Peyer's patch (tissue), 4 donors: ENCODE data around the gene B3GLCT. TPM values are rescaled to one million over a fixed set of nuclear protein-coding genes. Genes with fewer than 3 reads are reported as not detected.

ENCODE experiments used
- DNase-seq, 3 donors: peaks; one replicate each; pipeline ENCODE4 v3.0.0-alpha.2; 2017 to 2019
- H3K27ac ChIP-seq, 4 donors: fragments of 200-600 bp; sonication (generic); one replicate each; pipeline ENCODE4 v1.5.1; 2016 to 2019
- H3K27me3 ChIP-seq, 2 donors: fragments of 200-600 bp; sonication (generic); one replicate each; pipeline ENCODE4 v1.5.1; 2019
- H3K36me3 ChIP-seq, 3 donors: fragments of 200-600 bp; sonication (generic); one replicate each; pipeline ENCODE4 v1.5.1; 2016 to 2019
- H3K4me1 ChIP-seq, 4 donors: fragments of 200-600 bp; sonication (generic); one replicate each; pipeline ENCODE4 v1.5.1; 2016 to 2019
- H3K4me3 ChIP-seq, 4 donors: fragments of 200-600 bp; sonication (generic); 1 replicate in 3 of 4; 2 replicates in 1 of 4; pipeline ENCODE4 v1.5.1; 2016 to 2019; ENCODE audit warnings: mild to moderate bottlenecking in 1 of 4
- H3K9me3 ChIP-seq, 4 donors: fragments of 200-600 bp; sonication (generic); one replicate each; pipeline ENCODE4 v1.5.1; 2016 to 2019; ENCODE audit warnings: mild to moderate bottlenecking in 1 of 4
- POLR2A ChIP-seq, 2 donors: fragments of 450-650 bp; IDR thresholded peaks; one replicate each; pipeline ENCODE4 v1.5.1; 2017; ENCODE audit warnings: antibody characterized with exemption in 2 of 2, mild to moderate bottlenecking in 2 of 2, moderate library complexity in 2 of 2
- total RNA-seq, 4 donors: library from RNA; depleted of rRNA; stranded (reverse); fragments of >200 nt; gene quantifications; one replicate each; pipeline ENCODE4 v1.1.0, GENCODE V29; 2016
- TF ChIP-seq, protein P1 (sequence below), 6 experiments: fragments of 450-650 bp in 4 of 6; fragments of 200-600 bp in 2 of 6; sonication (generic) in 1 of 6; IDR thresholded peaks; one replicate each; pipeline ENCODE4 v1.5.1; 2017 to 2019; ENCODE audit warnings: antibody characterized with exemption in 6 of 6, mild to moderate bottlenecking in 3 of 6, moderate library complexity in 1 of 6

The B3GLCT gene
- total RNA-seq, 4 donors from 2014 or later = 3.3 to 5.4 (median 3.4) TPM

DNA sequence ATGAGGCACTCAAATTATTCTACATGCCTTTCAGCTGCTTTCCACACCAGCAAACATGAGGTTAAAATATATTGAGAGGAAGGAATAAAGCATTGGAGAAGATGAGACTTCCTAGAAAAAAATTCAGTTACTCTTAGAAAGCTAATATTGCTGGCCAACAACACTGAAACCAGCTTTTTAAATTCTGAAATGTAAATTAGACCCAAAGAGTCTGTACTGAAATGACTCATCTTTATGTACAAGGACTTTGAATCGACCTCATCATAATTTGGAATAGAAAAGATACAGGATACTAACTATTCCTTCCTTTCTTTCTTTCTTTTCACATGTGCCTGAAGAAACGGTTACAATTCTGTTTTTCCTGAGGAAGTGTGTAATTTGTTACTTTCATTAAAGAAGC lies 31.6 kb upstream of the B3GLCT start:
- no peaks in the 10 kb centered on the region for H3K27me3 ChIP-seq
- no peak overlapping the region for H3K27ac ChIP-seq
- H3K9me3 ChIP-seq = no peaks in the 10 kb centered on the region
- TF ChIP-seq POLR2A (IDR thresholded peaks at IDR 0.05) = no peak
- TF ChIP-seq, protein P1, sequence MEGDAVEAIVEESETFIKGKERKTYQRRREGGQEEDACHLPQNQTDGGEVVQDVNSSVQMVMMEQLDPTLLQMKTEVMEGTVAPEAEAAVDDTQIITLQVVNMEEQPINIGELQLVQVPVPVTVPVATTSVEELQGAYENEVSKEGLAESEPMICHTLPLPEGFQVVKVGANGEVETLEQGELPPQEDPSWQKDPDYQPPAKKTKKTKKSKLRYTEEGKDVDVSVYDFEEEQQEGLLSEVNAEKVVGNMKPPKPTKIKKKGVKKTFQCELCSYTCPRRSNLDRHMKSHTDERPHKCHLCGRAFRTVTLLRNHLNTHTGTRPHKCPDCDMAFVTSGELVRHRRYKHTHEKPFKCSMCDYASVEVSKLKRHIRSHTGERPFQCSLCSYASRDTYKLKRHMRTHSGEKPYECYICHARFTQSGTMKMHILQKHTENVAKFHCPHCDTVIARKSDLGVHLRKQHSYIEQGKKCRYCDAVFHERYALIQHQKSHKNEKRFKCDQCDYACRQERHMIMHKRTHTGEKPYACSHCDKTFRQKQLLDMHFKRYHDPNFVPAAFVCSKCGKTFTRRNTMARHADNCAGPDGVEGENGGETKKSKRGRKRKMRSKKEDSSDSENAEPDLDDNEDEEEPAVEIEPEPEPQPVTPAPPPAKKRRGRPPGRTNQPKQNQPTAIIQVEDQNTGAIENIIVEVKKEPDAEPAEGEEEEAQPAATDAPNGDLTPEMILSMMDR (IDR thresholded peaks at IDR 0.05) = no peak
- H3K36me3 ChIP-seq = no peaks in the 10 kb centered on the region
- H3K4me3 ChIP-seq = no peak overlapping the region
- no peak for DNase-seq
- H3K4me1 ChIP-seq = no peaks in the 10 kb centered on the region

- H3K4me3 ChIP-seq = no peak overlapping the region
- peak in 1 of 3 donors; percentile 61 for DNase-seq
- no peaks in the 10 kb centered on the region for H3K4me1 ChIP-seq
- no peak overlapping the region for H3K27ac ChIP-seq
- TF ChIP-seq, protein P1 (IDR thresholded peaks at IDR 0.05) = no peak
- no peak for TF ChIP-seq POLR2A (IDR thresholded peaks at IDR 0.05)
- H3K36me3 ChIP-seq = no peaks in the 10 kb centered on the region
- H3K9me3 ChIP-seq = no peaks in the 10 kb centered on the region
- no peaks in the 10 kb centered on the region for H3K27me3 ChIP-seq
Observed at GRCh38 chr13:31168736-31169135, 31.0 kb upstream of the B3GLCT start.

- no peaks in the 10 kb centered on the region for H3K36me3 ChIP-seq
- TF ChIP-seq POLR2A (IDR thresholded peaks at IDR 0.05) = no peak
- TF ChIP-seq, protein P1 (IDR thresholded peaks at IDR 0.05) = no peak
- no peak for DNase-seq
Observed at GRCh38 chr13:31172001-31172400, 27.8 kb upstream of the B3GLCT start.

DNA sequence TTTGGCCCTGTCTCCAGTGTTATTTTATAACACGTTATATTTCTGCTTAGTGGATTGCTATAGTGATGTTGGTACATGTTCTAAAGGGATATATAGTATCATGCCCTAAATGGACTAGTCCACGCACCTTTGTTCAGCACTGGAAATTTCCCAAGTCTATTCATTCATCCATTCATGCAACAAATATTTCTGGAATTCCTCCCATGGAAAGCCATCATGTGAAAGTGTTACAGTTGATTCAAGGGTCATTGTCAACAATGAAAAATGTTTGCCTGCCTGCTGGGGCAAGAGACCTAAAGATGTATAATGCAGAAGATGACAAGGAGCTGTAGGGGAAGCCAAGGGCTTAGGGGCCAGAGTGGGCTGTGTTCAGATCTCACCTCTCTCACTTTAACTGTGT lies 27.2 kb upstream of the B3GLCT start:
- H3K9me3 ChIP-seq = no peaks in the 10 kb centered on the region
- no peak overlapping the region for H3K27ac ChIP-seq
- no peaks in the 10 kb centered on the region for H3K27me3 ChIP-seq
- no peak overlapping the region for H3K4me3 ChIP-seq
- no peak for DNase-seq
- no peaks in the 10 kb centered on the region for H3K36me3 ChIP-seq
- H3K4me1 ChIP-seq = no peaks in the 10 kb centered on the region
- TF ChIP-seq, protein P1 (IDR thresholded peaks at IDR 0.05) = no peak
- no peak for TF ChIP-seq POLR2A (IDR thresholded peaks at IDR 0.05)

More at GRCh38 chr13:31172001-31172400, 27.8 kb upstream of the B3GLCT start:
- no peaks in the 10 kb centered on the region for H3K27me3 ChIP-seq
- no peak overlapping the region for H3K4me3 ChIP-seq
- H3K9me3 ChIP-seq = no peaks in the 10 kb centered on the region
- H3K27ac ChIP-seq = no peak overlapping the region
- no peaks in the 10 kb centered on the region for H3K4me1 ChIP-seq

GRCh38 chr13:31174018-31174417 lies 25.8 kb upstream of the B3GLCT start:
- Histone ChIP-seq H3K27ac (no peak overlapping the region), H3K36me3 (no peaks in the 10 kb centered on the region), H3K9me3 (no peaks in the 10 kb centered on the region), H3K27me3 (no peaks in the 10 kb centered on the region), H3K4me3 (no peak overlapping the region), H3K4me1 (no peaks in the 10 kb centered on the region)
- TF ChIP-seq, protein P1 (IDR thresholded peaks at IDR 0.05) = no peak
- no peak for TF ChIP-seq POLR2A (IDR thresholded peaks at IDR 0.05)
- DNase-seq = no peak
